Stimulated activated CD4-positive, alpha-beta T cell treated with anti-CD3 and anti-CD28 coated beads, Interleukin-4, amount 100 ng/mL, for 48 hours (primary cell): ENCODE measurements around the gene RSL1D1.
"Not testable (repeated sequence)": the region's sequence is repeated elsewhere in the genome, so short reads cannot be mapped to it uniquely, and the experiment has no call there.

ENCODE experiments used
- DNase-seq, 2 donors: peaks; one replicate each; pipeline ENCODE4 v3.0.0-alpha.2; 2020; ENCODE audit warnings: low read depth in 2 of 2

RSL1D1 gene

DNA sequence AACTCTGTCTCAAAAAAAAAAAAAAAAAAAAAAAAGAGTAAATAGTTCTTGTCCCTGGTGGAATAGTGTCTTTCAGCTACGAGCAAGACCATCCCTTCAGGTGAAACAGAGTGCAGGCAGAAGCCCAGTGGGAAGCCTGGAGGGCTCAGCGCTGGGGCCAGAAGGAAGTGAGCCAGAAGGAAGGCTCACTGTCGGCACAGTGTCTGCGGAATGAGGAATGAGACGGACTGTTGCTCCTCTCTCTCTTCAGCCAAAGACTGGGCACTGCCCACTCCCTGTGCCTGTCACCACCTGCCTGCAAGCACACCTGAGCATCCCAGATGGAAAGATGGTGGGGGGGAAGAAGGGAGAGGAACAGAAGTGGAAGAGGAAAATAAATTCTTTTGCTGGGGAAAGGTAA is 7.5 kb downstream of the RSL1D1 start:
- DNase-seq, result no peak

DNA sequence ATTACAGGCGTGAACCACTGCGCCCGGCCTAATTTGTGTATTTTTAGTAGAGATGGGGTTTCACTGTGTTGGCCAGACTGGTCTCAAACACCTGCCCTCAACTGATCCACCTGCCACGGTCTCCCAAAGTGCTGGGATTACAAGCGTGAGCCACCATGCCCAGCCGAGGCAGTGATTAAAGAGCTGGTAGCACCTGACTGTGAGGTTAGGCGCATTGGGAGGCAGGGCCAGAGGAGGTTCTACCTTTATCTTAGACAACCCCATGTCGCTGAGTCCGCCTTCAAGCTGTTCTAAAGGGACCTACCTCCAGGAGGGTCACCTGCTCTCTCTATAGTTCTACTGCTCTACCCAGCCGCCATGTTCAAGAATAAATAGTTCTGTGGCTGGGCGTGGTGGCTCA is 8.1 kb downstream of the RSL1D1 start:
- DNase-seq, result no peak

DNA sequence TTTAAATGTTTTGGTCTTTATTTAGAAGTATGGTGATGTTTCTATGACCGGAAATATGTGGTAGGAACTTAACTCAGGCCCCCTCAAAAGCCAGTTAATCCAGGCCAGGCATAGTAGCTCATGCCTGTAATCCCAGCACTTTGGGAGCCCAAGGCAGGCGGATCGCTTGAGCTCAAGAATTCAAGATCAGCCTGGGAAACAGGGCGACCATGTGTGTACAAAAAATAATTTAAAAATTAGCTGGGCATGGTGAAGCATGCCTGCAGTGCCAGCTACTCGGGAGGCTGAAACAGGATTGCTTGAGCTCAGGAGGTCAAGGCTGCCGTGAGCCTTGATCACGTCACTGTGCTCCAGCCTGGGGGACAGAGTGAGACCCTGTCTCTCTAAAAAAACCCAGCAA is 10.3 kb downstream of the RSL1D1 start:
- DNase-seq, result no peak

DNA sequence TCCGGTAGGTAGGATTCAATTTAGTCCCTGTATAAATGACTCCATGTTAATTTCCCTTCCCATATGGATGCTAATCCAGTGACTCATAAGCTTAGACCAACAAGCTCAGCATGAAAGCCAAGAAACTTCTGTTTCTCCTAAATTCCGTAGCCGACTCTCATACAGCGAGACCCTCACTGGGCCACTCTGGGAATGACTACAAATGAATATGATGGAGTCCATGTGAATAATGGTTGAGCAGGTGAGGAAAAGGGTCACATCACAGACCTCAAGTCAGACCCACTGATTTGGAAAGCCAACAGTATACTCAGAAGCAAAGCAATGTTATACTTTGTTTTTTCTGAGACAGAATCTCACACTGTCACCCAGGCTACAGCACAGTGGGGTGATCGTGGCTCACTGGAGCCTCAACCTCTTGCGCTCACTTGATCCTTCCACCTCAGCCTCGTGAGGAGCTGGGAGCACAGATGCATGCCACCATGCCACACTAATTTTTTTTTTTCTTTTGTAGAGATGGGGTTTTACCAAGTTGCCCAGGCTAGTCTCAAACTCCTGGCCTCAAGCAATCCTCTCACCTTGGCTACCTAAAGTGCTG is 14.6 kb downstream of the RSL1D1 start:
- no peak for DNase-seq

DNA sequence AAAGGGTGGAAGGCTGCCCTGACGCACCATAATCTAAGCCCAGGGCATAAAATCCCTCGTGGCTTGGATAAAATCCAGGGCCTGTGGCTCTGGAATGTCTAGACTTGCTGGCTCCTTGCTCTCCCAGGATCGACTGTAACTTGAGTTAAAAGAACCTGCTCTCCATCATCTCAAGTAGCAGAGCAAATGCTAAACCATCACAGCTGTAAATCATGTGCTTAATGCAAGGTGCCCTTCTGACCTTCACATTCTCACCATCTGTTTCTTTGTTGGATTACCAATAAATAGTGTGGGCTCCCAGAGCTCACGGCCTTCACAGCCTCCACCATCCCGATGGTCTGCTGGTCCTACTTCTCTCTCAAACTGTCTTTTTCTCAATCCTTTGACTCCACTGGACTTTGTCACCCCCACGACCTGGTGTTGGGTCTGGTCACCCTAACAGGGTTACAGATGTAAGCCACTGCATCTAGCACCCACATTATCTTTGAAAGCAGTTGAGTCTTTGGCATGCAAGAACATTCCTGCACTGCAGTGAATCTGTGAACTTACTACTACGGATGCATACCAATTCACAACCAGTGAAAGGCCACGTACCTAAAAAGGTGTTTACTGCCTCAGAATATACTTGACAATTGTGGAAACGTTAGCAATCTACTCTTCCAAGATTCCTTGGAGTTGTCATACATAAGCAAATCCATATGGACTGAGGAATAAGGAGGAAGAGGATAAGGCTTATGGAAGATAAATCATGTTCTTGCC is 15.3 kb downstream of the RSL1D1 start:
- no peak for DNase-seq

DNA sequence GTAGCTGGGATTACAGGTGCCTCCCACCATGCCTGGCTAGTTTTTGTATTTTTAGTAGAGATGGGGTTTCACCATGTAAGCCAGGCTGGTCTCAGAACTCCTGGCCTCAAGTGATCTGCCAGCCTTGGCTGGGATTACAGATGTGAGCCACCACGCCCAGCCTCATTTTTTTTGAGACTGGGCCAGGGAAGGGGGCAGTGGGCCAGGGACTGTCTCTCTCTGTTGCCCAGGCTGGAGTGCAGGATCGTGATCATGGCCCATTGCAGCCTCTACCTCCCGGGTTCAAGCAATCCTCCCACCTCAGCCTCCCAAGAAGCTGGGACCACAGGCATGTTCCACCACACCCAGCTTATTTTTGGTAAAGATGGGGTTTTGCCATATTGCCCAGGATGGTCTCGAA is 16.0 kb downstream of the RSL1D1 start:
- no peak for DNase-seq

DNA sequence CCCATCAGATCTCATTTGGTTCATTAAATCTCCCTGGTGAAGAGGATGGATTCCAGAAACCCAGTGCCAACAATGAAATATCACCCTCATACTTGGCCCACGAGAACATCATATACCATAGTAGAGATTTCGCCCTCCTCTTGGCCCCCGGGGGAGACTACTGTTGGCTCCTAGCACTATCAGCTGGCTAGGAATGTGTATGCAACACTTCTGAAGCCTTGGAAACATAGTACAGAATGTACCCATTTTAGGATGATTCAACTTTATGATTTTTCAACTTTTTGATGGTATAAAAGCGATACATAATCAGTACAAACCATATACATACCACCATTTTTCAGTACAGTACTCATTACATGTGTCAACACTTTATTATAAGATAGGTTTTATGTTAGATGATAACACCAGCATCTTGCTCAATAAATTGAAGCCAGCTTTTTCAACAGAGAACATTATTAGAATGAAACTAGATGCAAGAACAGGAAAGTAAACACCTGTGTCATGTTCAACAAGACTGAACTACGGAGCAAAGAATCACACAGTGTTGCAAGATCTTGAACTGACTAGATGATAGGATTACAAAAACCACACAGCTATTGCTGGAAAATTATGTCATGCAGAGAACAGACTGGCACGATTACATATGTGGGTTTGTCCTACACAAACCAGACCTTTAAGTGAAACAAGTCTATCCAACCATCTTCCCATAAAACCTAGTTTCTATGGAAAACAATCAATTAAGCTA is 17.2 kb downstream of the RSL1D1 start:
- DNase-seq, result no peak

DNA sequence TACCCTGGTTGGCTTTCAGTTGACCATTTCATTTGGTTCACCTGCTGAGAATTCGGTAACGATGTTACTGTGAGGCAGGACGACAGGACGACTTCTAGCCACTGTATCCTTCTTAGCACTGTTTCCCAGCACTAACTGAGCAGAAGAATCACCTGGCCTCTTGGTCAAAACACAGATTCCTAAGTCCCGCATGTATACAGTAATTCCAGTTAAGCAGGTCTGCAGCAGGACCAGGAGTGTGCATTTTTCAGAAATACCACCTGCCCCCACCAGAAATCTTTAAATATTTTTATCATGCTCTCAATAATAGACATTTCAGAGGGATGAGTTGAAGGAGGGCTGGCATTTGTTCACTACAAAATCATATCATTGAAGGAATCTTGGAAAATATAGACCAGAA is 22.6 kb downstream of the RSL1D1 start:
- DNase-seq, result no peak

DNA sequence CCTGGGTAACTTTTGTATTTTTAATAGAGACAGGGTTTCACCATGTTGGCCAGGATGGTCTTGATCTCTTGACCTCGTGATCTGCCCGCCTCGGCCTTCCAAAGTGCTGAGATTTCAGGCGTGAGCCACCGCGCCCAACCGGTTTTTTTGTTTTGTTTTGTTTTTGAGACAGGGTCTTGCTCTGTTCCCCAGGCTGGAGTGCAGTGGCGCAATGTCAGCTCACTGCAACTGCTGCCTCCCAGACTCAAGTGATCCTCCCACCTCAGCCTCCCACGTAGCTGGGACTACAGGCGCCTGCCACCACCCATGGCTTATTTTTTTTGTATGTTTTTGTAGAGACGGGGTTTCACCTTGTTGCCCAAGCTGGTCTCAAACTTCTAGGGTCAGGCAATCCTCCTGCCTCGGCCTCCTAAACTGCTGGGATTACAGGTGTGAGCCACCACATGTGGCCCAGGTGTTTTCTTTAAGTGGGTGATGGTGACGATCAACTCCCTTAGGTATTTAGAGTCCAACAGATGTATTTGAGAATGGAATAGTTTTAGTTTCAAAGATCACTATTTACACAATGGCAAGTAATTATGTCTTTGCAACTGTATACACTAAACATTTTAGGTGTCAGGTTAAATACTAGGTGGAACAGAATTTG is 25.7 kb downstream of the RSL1D1 start:
- DNase-seq, result not testable (repeated sequence)

DNA sequence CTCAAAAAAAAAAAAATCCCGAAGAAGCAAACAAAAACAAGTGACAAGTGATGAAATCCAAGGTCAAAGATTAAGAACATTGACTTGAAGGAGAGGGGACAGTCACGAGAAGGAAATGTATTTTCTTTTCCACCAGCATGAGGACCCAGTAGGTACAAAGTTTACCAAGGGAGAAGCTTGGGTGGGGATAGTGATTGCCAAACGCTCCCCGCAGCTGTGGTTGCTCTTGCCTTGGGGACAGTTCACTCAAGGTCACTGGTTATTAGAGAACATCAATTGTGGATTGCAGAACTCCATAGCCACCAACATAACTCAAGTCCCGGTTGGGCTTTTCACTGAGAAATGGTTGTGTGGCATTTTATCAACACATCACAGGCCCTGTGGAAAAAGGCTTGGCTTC is 27.0 kb downstream of the RSL1D1 start:
- DNase-seq, result no peak

DNA sequence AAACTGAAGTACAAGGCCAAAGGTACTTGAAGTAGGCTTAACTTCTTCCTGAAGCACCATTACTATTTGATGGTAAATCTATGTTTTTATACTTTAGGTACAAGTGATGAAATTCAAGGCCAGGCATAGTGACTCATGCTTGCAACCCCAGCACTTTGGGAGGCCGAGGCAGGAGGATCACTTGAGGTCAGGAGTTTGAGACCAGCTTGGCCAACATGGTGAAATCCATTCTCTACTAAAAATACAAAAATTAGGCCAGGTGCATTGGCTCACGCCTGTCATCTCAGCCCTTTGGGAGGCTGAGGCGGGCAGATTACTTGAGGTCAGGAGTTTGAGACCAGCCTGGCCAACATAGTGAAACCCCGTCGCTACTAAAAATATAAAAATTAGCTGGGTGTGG is 27.7 kb downstream of the RSL1D1 start:
- not testable (repeated sequence) for DNase-seq

DNA sequence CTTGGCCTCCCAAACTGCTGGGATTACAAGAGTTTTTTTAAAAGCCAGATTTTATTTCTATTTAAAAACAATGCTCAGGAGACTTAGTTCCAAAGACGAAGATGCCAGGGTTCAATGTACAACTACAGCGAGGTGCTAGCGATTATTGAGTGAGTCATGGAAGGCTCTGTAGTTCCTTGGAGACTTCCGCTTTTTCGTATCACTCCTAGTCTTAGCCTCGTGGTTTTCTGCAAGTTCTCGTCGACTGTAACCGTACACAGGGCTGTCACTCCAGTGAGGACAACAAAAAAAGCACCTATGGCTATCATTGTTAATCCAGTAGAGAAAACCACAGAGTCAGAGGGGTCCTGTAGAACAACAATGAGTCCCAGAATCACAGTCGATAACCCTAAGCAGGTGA is 31.5 kb downstream of the RSL1D1 start:
- DNase-seq, result no peak

DNA sequence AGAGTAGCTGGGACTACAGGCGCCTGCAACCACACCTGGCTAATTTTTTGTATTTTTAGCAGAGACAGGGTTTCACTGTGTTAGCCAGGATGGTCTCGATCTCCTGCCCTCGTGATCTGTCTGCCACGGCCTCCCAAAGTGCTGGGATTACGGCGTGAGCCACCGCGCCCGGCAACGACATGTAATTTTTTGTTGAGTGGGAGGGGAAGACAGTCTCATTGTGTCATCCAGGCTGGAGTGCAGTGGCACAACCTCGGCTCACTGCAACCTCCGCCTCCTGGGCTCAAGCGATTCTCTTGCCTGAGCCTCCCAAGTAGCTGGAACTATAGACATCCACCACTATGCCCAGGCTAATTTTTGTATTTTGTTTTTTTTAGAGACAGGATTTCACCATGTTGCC is 32.4 kb downstream of the RSL1D1 start:
- DNase-seq, result not testable (repeated sequence)

DNA sequence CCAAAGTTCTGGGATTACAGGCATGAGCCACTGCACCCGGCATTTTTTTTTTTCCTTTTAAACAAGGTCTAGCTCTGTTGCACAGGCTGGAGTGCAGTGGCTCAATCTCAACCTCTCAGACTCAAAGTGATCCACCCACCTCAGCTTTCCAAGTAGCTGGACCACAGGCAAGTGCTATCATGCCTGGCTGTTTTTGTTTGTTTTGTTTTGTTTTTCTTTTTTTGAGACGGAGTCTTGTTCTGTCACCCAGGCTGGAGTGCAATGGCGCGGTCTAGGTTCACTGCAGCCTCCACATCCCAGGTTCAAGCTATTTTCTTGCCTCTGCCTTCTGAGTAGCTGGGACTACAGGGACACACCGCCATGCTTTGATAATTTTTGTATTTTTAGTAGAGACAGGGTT is 35.2 kb downstream of the RSL1D1 start:
- DNase-seq, result no peak

DNA sequence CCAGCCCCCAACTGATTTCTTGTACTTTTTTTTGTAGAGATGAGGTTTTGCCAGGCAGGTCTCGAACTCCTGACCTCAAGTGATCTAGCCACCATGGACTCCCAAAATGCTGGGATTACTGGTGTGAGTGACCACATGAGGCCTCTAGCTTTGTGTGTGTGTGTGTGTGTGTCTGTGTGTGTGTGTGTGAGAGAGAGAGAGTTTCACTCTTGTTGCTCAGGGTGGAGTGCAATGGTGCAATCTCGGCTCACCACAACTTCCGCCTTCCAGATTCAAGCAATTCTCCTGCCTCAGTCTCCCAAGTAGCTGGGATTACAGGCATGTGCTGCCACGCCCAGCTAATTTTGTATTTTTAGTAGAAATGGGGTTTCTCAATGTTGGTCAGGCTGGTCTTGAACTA is 36.5 kb downstream of the RSL1D1 start:
- DNase-seq, result not testable (repeated sequence)

DNA sequence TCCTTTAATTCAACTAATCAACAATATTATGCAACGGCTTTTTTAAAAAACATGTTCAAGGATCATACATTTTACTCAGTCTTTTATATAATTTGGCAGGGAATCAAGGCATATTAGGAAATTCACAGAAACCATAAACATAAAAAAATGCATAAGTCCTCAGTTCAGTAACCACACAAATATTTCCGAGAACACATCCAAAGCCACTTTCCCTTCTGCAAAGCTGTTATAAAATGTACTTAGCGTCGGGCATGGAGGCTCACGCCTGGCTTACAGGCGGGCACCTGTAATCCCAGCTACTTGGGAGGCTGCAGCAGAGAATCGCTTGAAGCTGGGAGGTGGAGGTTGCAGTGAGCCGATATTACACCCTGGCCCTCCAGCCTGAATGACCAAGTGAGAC is 44.6 kb downstream of the RSL1D1 start:
- DNase-seq, result no peak

DNA sequence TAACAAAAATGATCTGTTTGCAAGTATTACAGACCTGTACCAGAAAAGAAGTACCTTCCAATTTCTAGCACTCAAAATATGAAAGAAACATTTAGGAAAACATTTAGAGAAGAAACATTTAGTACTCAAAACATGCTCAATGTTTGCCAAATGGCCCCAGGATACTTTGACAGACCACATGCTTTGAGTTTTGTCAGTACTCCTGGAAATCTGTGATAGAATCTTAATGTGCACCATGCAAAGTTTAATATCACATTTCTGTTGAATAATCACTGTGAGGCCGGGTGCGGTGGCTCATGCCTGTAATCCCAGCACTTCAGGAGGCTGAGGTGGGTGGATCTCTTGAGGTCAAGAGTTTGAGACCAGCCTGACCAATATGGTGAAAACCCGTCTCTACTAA is 45.8 kb downstream of the RSL1D1 start:
- DNase-seq, result no peak

DNA sequence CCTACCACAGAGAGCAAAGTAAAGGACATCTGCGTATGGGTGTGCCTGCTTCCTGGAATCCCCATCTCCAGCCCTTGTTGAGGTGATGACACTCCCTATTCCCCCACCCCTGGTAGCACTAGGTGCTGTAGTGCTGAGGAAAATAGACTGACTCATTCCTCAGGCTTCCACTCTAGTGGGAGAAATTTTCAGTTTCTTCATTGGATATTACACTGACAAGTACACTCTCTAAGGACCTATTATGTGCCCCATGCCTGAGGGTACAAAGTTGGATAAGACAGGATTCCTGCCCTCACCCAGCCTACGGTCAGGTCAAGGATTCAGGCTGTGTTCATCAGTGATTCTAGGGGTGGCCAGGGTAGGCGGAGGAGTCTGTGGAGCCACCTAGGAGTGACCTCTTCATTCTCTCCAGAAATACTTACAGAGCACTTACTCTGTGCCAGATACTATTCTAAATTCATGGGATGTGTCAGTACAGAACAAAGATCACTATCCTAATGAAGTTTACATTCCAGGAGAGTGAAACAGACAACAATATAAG is 49.8 kb downstream of the RSL1D1 start:
- DNase-seq, result no peak

DNA sequence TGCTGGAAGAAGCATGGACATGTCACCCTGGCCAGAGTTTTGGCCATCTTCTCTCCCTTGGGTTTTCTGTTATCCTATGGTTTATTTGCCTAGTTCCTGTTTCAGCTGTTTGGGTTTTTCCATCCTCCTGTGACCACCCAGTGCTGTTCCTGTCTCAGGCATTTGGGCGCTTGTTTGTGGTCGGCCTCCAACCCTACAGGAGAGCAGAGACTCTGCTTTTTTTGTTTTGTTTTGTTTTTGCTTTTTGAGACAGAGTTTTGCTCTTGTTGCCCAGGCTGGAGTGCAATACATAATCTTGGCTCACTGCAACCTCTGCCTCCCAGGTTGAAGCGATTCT is 51.0 kb downstream of the RSL1D1 start:
- no peak for DNase-seq

DNA sequence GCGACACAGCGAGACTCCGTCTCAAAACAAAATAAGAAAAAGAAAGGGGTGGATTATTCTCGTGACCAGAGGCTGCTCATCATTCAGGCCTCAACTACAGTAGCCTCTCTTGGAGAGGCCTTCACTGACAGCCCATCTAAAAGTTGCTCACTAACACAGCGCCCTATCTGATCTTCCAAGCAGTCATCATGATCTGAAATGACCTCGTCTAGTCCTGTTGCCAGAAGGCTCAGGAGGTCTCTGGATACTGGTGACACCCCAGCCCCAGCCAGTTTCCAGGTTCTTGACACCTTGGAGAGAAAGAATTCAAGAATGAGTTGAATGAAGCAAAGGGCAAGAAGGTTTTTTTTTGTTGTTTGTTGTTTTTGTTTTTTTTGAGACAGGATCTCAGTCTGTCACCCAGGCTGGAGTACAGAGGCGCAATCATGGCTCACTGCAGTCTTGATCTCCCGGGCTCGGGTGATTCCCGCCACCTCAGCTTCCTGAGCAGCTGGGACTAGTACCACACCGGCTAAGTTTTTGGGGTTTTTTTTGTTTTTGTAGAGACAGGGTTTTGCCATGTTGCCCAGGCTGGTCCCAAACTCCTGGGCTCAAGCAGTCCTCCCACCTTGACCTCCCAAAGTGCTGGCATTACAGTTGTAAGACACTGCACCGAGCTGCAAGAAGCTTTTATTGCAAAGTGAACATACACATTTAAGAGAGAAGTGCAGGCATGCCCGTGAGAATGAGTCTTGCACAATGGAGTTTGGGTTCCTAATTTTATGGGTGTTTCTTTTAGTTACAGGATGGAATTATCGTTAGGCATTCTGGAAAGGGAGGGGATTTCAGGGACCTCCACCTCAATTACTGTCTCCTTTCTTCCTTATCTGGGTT is 51.6 kb downstream of the RSL1D1 start:
- DNase-seq, result no peak

DNA sequence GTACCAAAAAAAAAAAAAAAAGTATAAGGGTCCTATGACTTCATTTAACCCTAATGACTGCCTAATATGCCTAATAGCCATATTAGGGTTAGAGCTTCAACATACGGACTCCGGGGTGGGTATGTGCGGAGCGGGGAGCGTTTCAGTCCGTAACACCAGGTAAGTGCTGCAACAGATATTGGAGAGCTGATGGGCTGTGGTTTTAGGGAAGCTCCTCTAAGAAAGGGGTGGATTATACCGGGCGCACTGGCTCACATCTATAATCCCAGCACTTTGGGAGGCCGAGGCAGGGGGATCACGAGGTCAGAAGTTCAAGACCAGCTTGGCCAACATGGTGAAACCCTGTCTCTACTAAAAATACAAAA is 52.3 kb downstream of the RSL1D1 start:
- no peak for DNase-seq

DNA sequence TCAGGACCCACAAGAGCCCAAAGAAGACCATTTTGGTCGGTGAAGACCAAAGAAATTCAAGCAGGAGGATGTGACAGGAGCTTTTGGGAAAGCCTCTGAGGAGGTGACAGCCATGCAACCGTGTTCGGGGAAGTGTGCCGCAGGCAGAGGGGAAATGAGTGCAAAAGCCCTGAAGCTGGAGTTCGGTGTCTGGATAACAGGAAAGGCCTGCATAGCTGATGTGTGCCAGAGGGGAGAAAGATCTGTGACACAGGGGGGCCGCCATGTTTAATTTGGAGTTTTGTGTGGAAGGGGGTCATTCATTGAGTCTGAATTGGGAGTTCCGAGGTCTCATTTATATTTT is 53.4 kb downstream of the RSL1D1 start:
- DNase-seq, result no peak
